ENCODE results near the gene DNAJB1. TPM values are rescaled to one million over a fixed set of nuclear protein-coding genes. Genes with fewer than 3 reads are reported as not detected.
A peak's percentile ranks its signal among the peaks of the same experiment; 100 is the strongest.

Gene DNAJB1
- total and polyA plus RNA-seq, 10 of the 15 experiments (the other 5 are each of a cell fraction or from before 2014, with no cell fraction given) = 4.8 to 65.8 (median 34.9) TPM

DNA sequence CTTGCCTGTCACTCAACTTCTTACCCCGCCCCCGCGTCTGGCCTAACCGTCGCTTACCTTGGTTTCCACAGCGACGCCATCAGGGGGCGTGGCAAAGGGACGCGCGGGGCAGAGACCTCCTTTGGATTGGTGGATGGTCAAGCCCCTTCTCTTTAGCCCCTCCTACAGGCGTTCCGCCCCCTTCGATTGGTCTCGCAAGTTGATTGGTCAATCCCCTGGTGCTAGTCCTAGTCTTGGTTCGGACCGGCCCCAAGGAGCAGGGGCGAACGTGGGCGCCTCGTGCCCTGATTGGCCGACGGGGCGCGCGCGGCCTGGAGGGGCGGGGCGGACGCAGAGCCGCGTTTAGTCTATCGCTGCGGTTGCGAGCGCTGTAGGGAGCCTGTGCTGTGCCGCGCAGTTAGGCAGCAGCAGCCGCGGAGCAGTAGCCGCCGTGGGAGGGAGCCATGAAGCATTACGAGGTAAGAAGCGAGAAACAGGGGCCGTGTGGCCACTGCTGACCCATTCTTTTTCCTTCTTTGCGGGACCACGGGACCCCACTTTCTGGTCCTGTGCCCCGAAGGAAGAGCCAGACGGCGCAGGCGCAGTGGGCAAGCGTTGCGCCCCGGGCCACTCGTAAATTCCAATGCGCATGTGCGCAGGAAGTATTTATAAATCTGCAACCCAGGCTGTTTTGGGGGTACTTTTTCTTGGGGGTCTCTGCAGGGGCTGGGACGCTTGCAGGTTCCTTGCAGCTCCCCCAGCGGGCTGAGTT lies 11.2 kb upstream of the DNAJB1 start, which contains the start of gene TECR (continued):
- TF ChIP-seq MYB (IDR thresholded peaks at IDR 0.05; ENCODE audit: borderline replicate concordance, low read depth, low read length) = no peak
- peak; percentile 78; the same call in 2 of the 3 replicates for TF ChIP-seq POU2F2 (IDR thresholded peaks at IDR 0.05; ENCODE audit: borderline replicate concordance, low read depth, low read length)
- TF ChIP-seq HDAC2 (IDR thresholded peaks at IDR 0.05) = no peak
- TF ChIP-seq, protein P1, sequence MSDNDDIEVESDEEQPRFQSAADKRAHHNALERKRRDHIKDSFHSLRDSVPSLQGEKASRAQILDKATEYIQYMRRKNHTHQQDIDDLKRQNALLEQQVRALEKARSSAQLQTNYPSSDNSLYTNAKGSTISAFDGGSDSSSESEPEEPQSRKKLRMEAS (IDR thresholded peaks at IDR 0.05; ENCODE audit: low read depth, low read length) = peak; percentile 42; the same call in 1 of the 2 replicates
- peak in 1 of 2 experiments; percentile 77; a peak in 1 of 4 replicates for TF ChIP-seq BHLHE40 (IDR thresholded peaks at IDR 0.05; ENCODE audit: borderline replicate concordance in 1 of 2, low read depth in 2 of 2, low read length in 1 of 2)
- peak; percentile 79; the same call in 1 of the 2 replicates for TF ChIP-seq CBFB (IDR thresholded peaks at IDR 0.05; ENCODE audit: low read depth)
- TF ChIP-seq POLR2A (IDR thresholded peaks at IDR 0.05; ENCODE audit: low read depth, low read length) = peak; percentile 99
- TF ChIP-seq, protein P2, sequence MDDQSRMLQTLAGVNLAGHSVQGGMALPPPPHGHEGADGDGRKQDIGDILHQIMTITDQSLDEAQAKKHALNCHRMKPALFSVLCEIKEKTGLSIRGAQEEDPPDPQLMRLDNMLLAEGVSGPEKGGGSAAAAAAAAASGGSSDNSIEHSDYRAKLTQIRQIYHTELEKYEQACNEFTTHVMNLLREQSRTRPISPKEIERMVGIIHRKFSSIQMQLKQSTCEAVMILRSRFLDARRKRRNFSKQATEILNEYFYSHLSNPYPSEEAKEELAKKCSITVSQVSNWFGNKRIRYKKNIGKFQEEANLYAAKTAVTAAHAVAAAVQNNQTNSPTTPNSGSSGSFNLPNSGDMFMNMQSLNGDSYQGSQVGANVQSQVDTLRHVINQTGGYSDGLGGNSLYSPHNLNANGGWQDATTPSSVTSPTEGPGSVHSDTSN (IDR thresholded peaks at IDR 0.05; ENCODE audit: insufficient replicate concordance, low read depth, low read length) = peak; percentile 99
- TF ChIP-seq, protein P3, sequence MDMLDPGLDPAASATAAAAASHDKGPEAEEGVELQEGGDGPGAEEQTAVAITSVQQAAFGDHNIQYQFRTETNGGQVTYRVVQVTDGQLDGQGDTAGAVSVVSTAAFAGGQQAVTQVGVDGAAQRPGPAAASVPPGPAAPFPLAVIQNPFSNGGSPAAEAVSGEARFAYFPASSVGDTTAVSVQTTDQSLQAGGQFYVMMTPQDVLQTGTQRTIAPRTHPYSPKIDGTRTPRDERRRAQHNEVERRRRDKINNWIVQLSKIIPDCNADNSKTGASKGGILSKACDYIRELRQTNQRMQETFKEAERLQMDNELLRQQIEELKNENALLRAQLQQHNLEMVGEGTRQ (IDR thresholded peaks at IDR 0.05; ENCODE audit: borderline replicate concordance, low read depth, low read length) = no peak; the same call in 1 of the 2 replicates
- TF ChIP-seq, protein P4, sequence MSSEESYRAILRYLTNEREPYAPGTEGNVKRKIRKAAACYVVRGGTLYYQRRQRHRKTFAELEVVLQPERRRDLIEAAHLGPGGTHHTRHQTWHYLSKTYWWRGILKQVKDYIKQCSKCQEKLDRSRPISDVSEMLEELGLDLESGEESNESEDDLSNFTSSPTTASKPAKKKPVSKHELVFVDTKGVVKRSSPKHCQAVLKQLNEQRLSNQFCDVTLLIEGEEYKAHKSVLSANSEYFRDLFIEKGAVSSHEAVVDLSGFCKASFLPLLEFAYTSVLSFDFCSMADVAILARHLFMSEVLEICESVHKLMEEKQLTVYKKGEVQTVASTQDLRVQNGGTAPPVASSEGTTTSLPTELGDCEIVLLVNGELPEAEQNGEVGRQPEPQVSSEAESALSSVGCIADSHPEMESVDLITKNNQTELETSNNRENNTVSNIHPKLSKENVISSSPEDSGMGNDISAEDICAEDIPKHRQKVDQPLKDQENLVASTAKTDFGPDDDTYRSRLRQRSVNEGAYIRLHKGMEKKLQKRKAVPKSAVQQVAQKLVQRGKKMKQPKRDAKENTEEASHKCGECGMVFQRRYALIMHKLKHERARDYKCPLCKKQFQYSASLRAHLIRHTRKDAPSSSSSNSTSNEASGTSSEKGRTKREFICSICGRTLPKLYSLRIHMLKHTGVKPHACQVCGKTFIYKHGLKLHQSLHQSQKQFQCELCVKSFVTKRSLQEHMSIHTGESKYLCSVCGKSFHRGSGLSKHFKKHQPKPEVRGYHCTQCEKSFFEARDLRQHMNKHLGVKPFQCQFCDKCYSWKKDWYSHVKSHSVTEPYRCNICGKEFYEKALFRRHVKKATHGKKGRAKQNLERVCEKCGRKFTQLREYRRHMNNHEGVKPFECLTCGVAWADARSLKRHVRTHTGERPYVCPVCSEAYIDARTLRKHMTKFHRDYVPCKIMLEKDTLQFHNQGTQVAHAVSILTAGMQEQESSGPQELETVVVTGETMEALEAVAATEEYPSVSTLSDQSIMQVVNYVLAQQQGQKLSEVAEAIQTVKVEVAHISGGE (CRISPR knock-in tag; IDR thresholded peaks at IDR 0.05) = no peak
- TF ChIP-seq, protein P5, sequence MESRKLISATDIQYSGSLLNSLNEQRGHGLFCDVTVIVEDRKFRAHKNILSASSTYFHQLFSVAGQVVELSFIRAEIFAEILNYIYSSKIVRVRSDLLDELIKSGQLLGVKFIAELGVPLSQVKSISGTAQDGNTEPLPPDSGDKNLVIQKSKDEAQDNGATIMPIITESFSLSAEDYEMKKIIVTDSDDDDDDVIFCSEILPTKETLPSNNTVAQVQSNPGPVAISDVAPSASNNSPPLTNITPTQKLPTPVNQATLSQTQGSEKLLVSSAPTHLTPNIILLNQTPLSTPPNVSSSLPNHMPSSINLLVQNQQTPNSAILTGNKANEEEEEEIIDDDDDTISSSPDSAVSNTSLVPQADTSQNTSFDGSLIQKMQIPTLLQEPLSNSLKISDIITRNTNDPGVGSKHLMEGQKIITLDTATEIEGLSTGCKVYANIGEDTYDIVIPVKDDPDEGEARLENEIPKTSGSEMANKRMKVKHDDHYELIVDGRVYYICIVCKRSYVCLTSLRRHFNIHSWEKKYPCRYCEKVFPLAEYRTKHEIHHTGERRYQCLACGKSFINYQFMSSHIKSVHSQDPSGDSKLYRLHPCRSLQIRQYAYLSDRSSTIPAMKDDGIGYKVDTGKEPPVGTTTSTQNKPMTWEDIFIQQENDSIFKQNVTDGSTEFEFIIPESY (IDR thresholded peaks at IDR 0.05) = no peak
- TF ChIP-seq, protein P6, sequence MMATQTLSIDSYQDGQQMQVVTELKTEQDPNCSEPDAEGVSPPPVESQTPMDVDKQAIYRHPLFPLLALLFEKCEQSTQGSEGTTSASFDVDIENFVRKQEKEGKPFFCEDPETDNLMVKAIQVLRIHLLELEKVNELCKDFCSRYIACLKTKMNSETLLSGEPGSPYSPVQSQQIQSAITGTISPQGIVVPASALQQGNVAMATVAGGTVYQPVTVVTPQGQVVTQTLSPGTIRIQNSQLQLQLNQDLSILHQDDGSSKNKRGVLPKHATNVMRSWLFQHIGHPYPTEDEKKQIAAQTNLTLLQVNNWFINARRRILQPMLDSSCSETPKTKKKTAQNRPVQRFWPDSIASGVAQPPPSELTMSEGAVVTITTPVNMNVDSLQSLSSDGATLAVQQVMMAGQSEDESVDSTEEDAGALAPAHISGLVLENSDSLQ (IDR thresholded peaks at IDR 0.05) = peak; percentile 99
- TF ChIP-seq, protein P7, sequence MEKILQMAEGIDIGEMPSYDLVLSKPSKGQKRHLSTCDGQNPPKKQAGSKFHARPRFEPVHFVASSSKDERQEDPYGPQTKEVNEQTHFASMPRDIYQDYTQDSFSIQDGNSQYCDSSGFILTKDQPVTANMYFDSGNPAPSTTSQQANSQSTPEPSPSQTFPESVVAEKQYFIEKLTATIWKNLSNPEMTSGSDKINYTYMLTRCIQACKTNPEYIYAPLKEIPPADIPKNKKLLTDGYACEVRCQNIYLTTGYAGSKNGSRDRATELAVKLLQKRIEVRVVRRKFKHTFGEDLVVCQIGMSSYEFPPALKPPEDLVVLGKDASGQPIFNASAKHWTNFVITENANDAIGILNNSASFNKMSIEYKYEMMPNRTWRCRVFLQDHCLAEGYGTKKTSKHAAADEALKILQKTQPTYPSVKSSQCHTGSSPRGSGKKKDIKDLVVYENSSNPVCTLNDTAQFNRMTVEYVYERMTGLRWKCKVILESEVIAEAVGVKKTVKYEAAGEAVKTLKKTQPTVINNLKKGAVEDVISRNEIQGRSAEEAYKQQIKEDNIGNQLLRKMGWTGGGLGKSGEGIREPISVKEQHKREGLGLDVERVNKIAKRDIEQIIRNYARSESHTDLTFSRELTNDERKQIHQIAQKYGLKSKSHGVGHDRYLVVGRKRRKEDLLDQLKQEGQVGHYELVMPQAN (conservative IDR thresholded peaks at IDR 0.05) = peak; percentile 75
- peak; percentile 38 for TF ChIP-seq HDAC6 (IDR thresholded peaks at IDR 0.05; ENCODE audit: unreplicated experiment)
- peak; percentile 30; the same call in 1 of the 2 replicates for TF ChIP-seq CREM (IDR thresholded peaks at IDR 0.05; ENCODE audit: low read depth)
